Measurements from ENCODE around the gene CTAGE9.
"Not testable (repeated sequence)": the region's sequence is repeated elsewhere in the genome, so short reads cannot be mapped to it uniquely, and the experiment has no call there.

Gene CTAGE9

DNA sequence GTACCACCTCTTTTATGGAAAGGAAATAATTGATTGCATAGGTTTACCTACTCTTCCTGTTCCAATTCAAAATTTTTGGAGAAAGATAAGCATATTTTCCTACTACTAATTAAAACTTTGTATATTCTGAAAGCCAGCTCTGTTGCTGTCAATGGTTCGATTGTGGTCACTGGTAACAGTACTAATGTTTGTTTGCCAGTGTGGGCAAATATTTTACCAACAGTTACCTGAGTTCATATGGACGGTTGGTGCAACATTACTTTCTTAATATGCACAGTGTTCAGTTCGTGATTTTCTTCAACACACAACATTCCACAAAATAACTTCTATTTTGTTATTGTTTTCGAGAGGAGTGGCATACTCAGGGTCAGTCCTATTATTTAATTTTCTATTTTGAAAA, 17.1 kb upstream of the CTAGE9 start:
- no peak overlapping the region for H3K4me3 ChIP-seq (ENCODE audit: low read depth, low read length)
- TF ChIP-seq, protein P1, sequence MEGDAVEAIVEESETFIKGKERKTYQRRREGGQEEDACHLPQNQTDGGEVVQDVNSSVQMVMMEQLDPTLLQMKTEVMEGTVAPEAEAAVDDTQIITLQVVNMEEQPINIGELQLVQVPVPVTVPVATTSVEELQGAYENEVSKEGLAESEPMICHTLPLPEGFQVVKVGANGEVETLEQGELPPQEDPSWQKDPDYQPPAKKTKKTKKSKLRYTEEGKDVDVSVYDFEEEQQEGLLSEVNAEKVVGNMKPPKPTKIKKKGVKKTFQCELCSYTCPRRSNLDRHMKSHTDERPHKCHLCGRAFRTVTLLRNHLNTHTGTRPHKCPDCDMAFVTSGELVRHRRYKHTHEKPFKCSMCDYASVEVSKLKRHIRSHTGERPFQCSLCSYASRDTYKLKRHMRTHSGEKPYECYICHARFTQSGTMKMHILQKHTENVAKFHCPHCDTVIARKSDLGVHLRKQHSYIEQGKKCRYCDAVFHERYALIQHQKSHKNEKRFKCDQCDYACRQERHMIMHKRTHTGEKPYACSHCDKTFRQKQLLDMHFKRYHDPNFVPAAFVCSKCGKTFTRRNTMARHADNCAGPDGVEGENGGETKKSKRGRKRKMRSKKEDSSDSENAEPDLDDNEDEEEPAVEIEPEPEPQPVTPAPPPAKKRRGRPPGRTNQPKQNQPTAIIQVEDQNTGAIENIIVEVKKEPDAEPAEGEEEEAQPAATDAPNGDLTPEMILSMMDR (IDR thresholded peaks at IDR 0.05; ENCODE audit: borderline replicate concordance, insufficient read depth, low read depth, low read length), result no peak

DNA sequence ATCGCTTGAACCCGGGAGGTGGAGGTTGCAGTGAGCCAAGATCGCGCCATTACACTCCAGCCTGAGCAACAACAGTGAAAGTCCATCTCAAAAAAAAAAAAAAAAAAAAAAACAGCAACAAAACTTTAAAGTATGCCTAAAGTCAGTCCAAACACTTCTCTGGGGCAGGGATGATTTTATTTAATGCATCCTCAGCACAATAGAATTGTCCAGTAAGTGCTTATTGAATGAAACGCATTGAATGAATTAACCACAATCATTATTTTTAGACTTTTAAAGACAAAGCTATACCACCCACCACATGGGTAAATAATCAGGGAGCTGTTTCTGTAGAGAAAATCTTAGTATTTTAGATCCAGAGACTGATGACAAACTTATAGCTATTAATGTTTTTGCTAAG, 16.6 kb upstream of the CTAGE9 start:
- TF ChIP-seq, protein P1 (IDR thresholded peaks at IDR 0.05; ENCODE audit: borderline replicate concordance, insufficient read depth, low read depth, low read length), result no peak
- no peak overlapping the region for H3K4me3 ChIP-seq (ENCODE audit: low read depth, low read length)

DNA sequence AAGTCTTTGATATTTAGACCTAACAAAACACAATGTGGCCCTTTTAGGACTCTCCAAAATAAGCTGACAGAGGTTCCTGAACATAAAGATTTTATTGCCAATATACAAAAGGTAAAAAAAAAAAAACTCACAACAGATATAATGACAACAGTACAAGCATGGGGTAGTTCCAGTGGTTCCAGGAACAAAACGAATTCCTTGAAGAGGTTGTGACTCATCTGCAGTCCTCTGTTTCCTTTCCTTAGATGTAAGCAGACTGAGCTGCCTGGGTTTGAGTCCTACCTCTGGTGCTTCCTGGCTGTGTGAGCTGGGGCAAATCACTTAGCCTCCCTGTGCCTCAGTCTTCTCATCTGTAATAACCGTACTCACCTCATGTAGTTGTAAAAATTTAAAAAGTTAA, 13.3 kb upstream of the CTAGE9 start:
- TF ChIP-seq, protein P1 (IDR thresholded peaks at IDR 0.05; ENCODE audit: borderline replicate concordance, insufficient read depth, low read depth, low read length), result no peak
- H3K4me3 ChIP-seq (ENCODE audit: low read depth, low read length), result no peak overlapping the region

DNA sequence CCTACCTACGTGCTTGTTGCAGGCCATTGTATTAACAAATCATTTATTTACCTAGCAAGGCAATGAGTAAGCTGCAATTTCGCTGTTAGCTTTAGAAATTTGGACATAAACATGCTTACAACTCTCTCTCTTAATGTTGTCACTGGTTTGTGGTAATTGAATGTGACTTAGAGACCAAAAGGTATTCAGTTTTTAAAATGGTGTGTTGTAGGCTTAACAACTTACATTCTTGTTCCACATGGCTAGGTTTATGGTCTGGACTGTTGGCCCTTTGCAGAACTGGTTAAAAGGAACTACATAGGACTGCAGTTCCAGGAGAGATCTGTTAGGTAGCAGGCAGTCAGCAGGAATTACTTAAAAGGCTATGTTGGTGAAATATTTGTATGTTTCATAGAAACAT, 10.3 kb upstream of the CTAGE9 start:
- H3K4me3 ChIP-seq (ENCODE audit: low read depth, low read length), result no peak overlapping the region
- TF ChIP-seq, protein P1 (IDR thresholded peaks at IDR 0.05; ENCODE audit: borderline replicate concordance, insufficient read depth, low read depth, low read length), result no peak

DNA sequence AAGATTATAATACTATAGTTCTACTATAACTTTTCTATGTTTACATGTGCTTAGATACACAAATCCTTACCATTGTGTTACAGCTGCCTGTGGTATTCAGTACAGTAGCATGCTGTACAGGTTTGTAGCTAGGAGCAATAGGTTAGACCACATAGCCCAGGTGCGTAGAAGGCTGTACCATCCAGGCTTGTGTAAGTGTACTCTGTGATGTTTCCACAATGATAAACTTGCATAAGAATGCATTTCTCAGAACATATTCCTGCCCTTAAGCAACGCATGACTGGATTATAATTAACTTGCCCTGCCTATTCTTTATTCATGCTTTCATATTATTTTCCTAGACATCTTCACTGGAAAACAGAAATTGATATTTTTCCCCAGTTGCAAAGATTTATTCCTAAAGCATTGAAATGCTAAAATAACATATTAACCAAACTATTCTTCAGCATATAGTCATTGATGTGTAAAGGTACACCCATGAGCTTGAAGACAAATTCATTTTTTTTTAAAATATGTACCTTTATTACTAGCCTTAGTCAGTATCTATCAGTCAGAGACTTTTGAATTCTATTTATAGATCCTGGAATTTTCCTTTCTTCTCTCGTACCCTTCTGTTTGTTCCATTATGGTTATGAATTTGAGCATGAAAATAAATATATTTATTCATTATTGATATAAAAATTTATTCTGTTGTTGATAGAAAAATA, 7.2 kb upstream of the CTAGE9 start:
- TF ChIP-seq, protein P1 (IDR thresholded peaks at IDR 0.05; ENCODE audit: borderline replicate concordance, insufficient read depth, low read depth, low read length), result no peak
- no peak overlapping the region for H3K4me3 ChIP-seq (ENCODE audit: low read depth, low read length)

DNA sequence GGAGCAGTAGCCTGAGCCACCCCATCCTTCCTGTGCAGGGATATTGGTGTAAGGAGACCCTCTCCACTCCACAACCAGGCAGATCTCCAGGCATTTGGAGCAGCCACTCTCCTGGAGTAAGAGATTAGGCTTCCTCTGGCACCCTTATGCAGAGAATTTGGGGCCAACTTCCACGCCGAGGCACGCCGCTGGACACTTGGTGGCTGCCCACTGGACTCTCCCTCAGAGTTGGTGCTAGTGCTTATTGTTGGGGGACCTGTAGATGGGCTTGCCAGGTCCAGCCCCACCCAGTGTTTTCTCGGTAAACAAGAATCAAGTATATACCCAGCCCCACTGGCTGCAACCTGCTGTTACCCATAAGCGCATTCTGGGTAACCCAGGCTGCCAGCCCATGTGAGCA, 4.8 kb upstream of the CTAGE9 start:
- H3K4me3 ChIP-seq (ENCODE audit: low read depth, low read length), result not testable (repeated sequence)

DNA sequence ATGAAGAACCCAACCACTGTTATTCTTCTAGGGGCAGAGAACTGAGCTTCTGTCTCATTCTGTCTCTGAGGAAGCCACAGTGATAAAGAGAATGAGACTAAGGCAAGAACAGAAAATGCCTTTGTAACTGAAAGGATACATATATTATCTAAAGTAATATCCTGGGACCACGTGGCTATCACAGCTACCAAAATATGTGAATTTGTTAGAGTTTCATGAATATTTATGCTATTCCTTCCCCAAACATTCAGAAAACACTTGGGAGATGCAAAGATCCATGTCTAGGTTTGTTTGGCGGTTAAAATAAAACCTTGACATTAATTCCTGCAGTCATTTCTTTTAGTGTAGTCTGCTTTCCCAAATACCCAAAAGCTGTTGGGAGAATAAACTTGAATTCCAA, 6.9 kb downstream of the CTAGE9 start:
- not testable (repeated sequence) for H3K4me3 ChIP-seq (ENCODE audit: low read depth, low read length)

DNA sequence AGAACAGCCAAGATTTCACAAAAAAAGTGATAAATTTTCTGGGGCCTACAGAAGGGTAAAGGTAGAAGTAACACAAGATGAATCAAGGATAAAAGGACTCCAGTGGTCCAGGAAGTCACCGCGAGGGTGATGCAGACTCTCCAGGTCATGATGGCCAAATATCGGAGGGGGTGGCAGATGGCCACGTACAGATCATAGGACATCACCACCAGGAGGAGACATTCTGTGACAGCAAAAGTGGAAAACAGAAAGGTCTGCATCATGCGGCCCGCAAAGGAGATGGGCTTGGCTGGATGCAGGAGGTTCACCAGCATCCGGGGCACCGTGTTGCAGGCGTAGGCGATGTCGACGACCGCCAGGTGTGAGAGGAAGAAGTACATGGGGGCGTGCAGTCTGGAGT, 10.0 kb downstream of the CTAGE9 start:
- not testable (repeated sequence) for H3K4me3 ChIP-seq (ENCODE audit: low read depth, low read length)

DNA sequence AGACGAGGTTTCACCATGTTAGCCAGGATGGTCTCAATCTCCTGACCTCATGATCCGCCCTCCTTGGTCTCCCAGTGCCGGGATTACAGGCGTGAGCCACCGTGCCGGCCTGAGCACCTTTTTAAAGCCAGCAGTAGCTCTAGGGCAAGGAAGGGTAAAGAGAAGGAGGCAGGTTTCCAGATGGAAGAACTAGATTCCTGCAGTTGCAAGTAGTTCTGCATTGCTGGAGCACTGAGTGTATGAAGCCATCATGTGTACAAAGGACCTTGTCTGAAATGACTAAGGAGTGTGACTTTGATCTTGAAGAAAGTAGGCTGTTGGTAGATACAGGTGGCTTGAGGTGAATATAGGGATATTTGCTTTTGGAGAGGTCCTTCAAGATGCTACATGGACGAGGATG, 13.9 kb downstream of the CTAGE9 start:
- TF ChIP-seq, protein P1 (IDR thresholded peaks at IDR 0.05; ENCODE audit: borderline replicate concordance, insufficient read depth, low read depth, low read length), result no peak
- H3K4me3 ChIP-seq (ENCODE audit: low read depth, low read length), result no peak overlapping the region
